Smooth muscle cell (in vitro differentiated cells): ENCODE data around the gene RNF115. TPM values are rescaled to one million over a fixed set of nuclear protein-coding genes. Genes with fewer than 3 reads are reported as not detected.

Experiments
- DNase-seq: peaks from one replicate; lab custom pipeline; 2025; ENCODE audit not compliant: unreplicated experiment; lab: John Stamatoyannopoulos, UW
- H2AFZ ChIP-seq: fragments of 200-600 bp; sonication (generic); 2 replicates; pipeline ENCODE4 v1.6.0; 2016; ENCODE audit warnings: antibody characterized with exemption, low read depth, mild to moderate bottlenecking
- H3F3A ChIP-seq: fragments of 200-600 bp; sonication (generic); 2 replicates; pipeline ENCODE4 v1.6.0; 2017; ENCODE audit warnings: antibody characterized with exemption, low read depth
- H3K27ac ChIP-seq: fragments of 200-600 bp; sonication (generic); 2 replicates; pipeline ENCODE4 v1.5.1; 2016; ENCODE audit warnings: low read depth, mild to moderate bottlenecking
- H3K27me3 ChIP-seq: fragments of 200-600 bp; sonication (generic); 2 replicates; pipeline ENCODE4 v1.6.1; 2016; ENCODE audit warnings: low read depth, mild to moderate bottlenecking
- H3K36me3 ChIP-seq: fragments of 200-600 bp; sonication (generic); 2 replicates; pipeline ENCODE4 v1.5.1; 2016; ENCODE audit warnings: low read depth
- H3K4me1 ChIP-seq: fragments of 200-600 bp; sonication (generic); 2 replicates; pipeline ENCODE4 v1.5.1; 2016; ENCODE audit warnings: low read depth
- H3K4me2 ChIP-seq: fragments of 200-600 bp; sonication (generic); 2 replicates; pipeline ENCODE4 v1.6.0; 2016; ENCODE audit warnings: mild to moderate bottlenecking
- H3K4me3 ChIP-seq: fragments of 200-600 bp; sonication (generic); 2 replicates; pipeline ENCODE4 v1.5.1; 2016; ENCODE audit warnings: mild to moderate bottlenecking
- H3K79me2 ChIP-seq: fragments of 200-600 bp; sonication (generic); 2 replicates; pipeline ENCODE4 v1.6.0; 2016; ENCODE audit warnings: low read depth, mild to moderate bottlenecking
- H3K9ac ChIP-seq: fragments of 200-600 bp; sonication (generic); 2 replicates; pipeline ENCODE4 v1.6.0; 2016; ENCODE audit warnings: low read depth
- H3K9me3 ChIP-seq: fragments of 200-600 bp; sonication (generic); replicated peaks from 2 replicates; pipeline ENCODE4 v1.5.1; 2016; ENCODE audit warnings: low read depth
- H4K20me1 ChIP-seq: fragments of 200-600 bp; sonication (generic); 2 replicates; pipeline ENCODE4 v1.6.0; 2016; ENCODE audit warnings: low read depth
- WGBS: methylation state at CpG from one replicate; pipeline ENCODE4 v1.1.7; 2016; ENCODE audit warnings: low lambda C conversion rate; 5-methylcytosine and 5-hydroxymethylcytosine counted together
- polyA plus RNA-seq: library from polyadenylated mRNA; unstranded; fragments of >200 nt; fragmentation: Nextera tagmentation; extraction: Ambion mirVana; gene quantifications from 2 replicates; pipeline ENCODE4 v1.2.1, GENCODE V29; 2016
- total RNA-seq: library from RNA; depleted of rRNA; stranded (reverse); fragments of >200 nt; gene quantifications from 2 replicates; pipeline ENCODE4 v1.2.3, GENCODE V29; 2014
- TF ChIP-seq, protein P1 (sequence below): fragments of 200-600 bp; sonication (generic); IDR thresholded peaks from 2 replicates; pipeline ENCODE4 v1.5.1; 2017; ENCODE audit warnings: borderline replicate concordance, mild to moderate bottlenecking, antibody characterized with exemption; ENCODE audit not compliant: insufficient read depth, poor library complexity, severe bottlenecking

Gene RNF115
- total and polyA plus RNA-seq, 2 experiments from 2014 or later, result 4.2 to 9.2 TPM

DNA sequence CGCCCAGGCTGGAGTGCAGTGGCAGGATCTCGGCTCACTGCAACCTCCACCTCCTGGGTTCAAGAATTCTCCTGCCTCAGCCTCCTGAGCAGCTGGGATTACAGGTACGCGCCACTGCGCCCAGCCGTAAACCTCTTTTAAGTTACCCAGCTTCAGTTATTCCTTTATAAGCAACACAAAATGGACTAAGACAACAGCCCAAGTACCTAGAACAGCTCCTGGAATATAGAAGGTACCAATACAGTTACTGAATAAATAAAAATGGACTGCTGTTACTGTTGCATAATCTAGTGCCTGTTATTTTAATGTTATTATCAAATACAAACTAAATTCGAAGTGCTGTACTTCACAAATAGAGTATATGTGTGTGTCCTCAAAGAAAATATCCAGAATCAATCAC is 17.1 kb downstream of the RNF115 start:
- no peak overlapping the region for H2AFZ ChIP-seq
- no peaks in the 10 kb centered on the region for H3F3A ChIP-seq
- peaks cover 75% of the 10 kb centered on the region for H4K20me1 ChIP-seq
- DNase-seq, result no peak
- TF ChIP-seq, protein P1, sequence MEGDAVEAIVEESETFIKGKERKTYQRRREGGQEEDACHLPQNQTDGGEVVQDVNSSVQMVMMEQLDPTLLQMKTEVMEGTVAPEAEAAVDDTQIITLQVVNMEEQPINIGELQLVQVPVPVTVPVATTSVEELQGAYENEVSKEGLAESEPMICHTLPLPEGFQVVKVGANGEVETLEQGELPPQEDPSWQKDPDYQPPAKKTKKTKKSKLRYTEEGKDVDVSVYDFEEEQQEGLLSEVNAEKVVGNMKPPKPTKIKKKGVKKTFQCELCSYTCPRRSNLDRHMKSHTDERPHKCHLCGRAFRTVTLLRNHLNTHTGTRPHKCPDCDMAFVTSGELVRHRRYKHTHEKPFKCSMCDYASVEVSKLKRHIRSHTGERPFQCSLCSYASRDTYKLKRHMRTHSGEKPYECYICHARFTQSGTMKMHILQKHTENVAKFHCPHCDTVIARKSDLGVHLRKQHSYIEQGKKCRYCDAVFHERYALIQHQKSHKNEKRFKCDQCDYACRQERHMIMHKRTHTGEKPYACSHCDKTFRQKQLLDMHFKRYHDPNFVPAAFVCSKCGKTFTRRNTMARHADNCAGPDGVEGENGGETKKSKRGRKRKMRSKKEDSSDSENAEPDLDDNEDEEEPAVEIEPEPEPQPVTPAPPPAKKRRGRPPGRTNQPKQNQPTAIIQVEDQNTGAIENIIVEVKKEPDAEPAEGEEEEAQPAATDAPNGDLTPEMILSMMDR, result no peak
- H3K36me3 ChIP-seq, result no peaks in the 10 kb centered on the region
- H3K27ac ChIP-seq, result no peak overlapping the region
- peaks cover 15% of the 10 kb centered on the region for H3K4me1 ChIP-seq
- no peak overlapping the region for H3K4me2 ChIP-seq
- H3K9me3 ChIP-seq, result no peaks in the 10 kb centered on the region
- no peaks in the 10 kb centered on the region for H3K27me3 ChIP-seq
- no peak overlapping the region for H3K4me3 ChIP-seq
- no peak overlapping the region for H3K9ac ChIP-seq
- peaks cover 65% of the 10 kb centered on the region for H3K79me2 ChIP-seq
- 97% methylated on average over 7 of the region's 7 CpGs for WGBS

DNA sequence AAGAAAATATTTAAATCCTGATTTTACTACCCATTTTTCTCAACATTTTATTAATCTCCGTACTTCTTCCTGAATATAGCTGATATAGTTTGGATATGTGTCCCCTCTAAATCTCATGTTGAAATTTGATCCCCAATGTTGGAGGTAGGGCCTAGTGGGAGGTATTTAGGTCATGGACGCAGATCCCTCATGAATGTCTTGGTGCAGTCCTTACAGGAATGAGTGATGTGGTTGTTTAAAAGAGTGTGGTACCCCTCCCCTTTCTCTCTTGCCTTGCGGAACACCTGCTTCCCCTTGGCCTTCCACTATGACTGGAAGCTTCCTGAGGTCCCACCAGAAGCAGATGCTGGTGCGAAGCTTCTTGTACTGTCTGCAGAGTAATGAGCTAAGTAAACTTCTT is 17.5 kb downstream of the RNF115 start:
- no peaks in the 10 kb centered on the region for H3K27me3 ChIP-seq
- no peak overlapping the region for H3K4me2 ChIP-seq
- TF ChIP-seq, protein P1, result no peak
- no peaks in the 10 kb centered on the region for H3K36me3 ChIP-seq
- H3K4me1 ChIP-seq, result peaks cover 15% of the 10 kb centered on the region
- H3K9ac ChIP-seq, result no peak overlapping the region
- no peaks in the 10 kb centered on the region for H3K9me3 ChIP-seq
- H3K27ac ChIP-seq, result no peak overlapping the region
- H2AFZ ChIP-seq, result no peak overlapping the region
- WGBS, result 93% methylated on average over 4 of the region's 4 CpGs
- H3K4me3 ChIP-seq, result no peak overlapping the region
- H3F3A ChIP-seq, result no peaks in the 10 kb centered on the region
- no peak for DNase-seq
- H3K79me2 ChIP-seq, result peaks cover 69% of the 10 kb centered on the region
- H4K20me1 ChIP-seq, result peaks cover 79% of the 10 kb centered on the region

DNA sequence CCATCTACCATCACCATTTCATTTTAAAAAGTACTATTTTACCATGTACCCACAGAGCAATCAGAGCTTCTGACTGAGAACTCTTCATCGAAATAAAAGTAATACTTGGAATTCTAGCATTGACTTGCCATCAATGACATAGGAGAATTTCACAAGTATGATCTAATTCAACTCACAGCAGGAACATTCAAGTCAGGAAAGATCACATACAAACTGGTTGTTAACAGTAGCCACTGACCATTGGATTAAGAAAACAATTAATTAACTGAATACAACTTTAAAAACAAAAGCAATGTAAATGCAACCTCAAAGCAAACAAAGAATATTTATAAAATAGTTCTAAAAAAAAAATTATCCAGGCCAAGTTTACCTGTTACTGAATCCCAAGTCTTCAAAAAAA is 18.8 kb downstream of the RNF115 start:
- H3K27ac ChIP-seq, result no peak overlapping the region
- H3F3A ChIP-seq, result no peaks in the 10 kb centered on the region
- DNase-seq, result no peak
- H3K4me1 ChIP-seq, result peaks cover 15% of the 10 kb centered on the region
- TF ChIP-seq, protein P1, result no peak
- peaks cover 93% of the 10 kb centered on the region for H4K20me1 ChIP-seq
- no peak overlapping the region for H3K9ac ChIP-seq
- WGBS, result 62% methylated on average over 1 of the region's 1 CpG
- no peak overlapping the region for H2AFZ ChIP-seq
- H3K4me3 ChIP-seq, result no peak overlapping the region
- no peaks in the 10 kb centered on the region for H3K9me3 ChIP-seq
- H3K27me3 ChIP-seq, result no peaks in the 10 kb centered on the region
- no peak overlapping the region for H3K4me2 ChIP-seq
- peaks cover 82% of the 10 kb centered on the region for H3K79me2 ChIP-seq
- no peaks in the 10 kb centered on the region for H3K36me3 ChIP-seq

DNA sequence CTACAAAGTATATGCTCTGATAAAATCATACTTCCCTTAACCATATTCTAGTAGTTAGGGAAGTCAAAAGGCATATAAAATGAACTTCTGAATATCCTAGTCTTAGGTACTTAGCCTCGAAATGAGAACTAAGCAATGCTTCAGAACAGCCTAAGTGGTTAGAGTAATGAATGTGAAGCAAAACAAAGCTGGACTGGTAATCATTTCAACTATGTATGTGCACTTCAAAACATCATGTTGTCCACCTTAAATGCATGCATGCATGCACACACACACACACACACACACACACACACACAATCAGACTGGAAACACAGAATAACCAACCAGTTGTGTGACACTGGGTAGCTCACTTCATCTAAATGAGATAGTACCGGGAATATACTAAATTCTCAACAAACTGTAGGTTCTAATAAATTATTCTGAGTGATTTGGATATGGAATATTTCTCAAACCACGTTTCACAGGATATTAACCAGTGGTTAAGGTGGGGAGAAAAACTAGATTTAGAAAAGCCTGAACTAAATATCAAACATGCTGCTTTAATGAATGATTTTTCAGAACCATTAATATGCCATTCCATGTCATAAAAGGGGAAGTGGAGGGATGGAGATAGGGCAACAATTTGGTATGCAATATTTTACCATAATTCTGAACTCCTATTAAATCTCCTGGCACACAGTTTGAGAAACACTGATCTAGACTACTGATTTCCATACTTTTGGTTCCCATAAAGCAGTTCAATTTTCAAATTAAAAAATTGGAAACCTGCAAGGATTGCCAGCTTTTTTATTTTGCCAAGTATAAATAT is 19.5 kb downstream of the RNF115 start:
- peaks cover 97% of the 10 kb centered on the region for H4K20me1 ChIP-seq
- peaks cover 15% of the 10 kb centered on the region for H3K4me1 ChIP-seq
- no peak for DNase-seq
- no peaks in the 10 kb centered on the region for H3K36me3 ChIP-seq
- peaks cover 87% of the 10 kb centered on the region for H3K79me2 ChIP-seq
- H3K27me3 ChIP-seq, result no peaks in the 10 kb centered on the region
- no peaks in the 10 kb centered on the region for H3F3A ChIP-seq
- H3K27ac ChIP-seq, result peak overlapping the region; percentile 12
- WGBS, result 89% methylated on average over 3 of the region's 3 CpGs
- no peak overlapping the region for H3K9ac ChIP-seq
- no peak overlapping the region for H3K4me2 ChIP-seq
- no peak overlapping the region for H2AFZ ChIP-seq
- TF ChIP-seq, protein P1, result no peak
- H3K9me3 ChIP-seq, result no peaks in the 10 kb centered on the region
- H3K4me3 ChIP-seq, result no peak overlapping the region
